ENCODE results near the gene IP6K2.
"Not testable (repeated sequence)": the region's sequence is repeated elsewhere in the genome, so short reads cannot be mapped to it uniquely, and the experiment has no call there.

Gene IP6K2

DNA sequence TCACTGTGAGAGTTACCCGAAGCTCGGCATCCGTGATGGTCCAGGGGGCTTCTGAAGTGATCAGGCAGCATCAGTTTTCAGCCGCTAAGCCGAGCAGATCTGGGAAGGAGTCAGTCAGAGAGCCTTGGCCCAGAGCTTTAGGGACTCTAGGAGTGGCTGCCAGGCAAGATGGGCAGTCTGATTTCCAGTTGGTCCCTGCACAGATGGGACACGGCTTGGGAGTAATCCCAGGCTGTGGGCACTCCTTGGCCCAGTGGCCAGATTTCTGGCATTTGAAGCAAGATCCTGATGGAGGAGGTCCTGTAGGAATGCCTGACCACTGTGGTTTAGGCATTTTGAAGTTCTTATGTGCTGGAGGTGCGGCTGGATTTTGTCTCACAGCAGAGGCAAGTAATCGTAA, 10.5 kb upstream of the IP6K2 start:
- TF ChIP-seq, protein P1, sequence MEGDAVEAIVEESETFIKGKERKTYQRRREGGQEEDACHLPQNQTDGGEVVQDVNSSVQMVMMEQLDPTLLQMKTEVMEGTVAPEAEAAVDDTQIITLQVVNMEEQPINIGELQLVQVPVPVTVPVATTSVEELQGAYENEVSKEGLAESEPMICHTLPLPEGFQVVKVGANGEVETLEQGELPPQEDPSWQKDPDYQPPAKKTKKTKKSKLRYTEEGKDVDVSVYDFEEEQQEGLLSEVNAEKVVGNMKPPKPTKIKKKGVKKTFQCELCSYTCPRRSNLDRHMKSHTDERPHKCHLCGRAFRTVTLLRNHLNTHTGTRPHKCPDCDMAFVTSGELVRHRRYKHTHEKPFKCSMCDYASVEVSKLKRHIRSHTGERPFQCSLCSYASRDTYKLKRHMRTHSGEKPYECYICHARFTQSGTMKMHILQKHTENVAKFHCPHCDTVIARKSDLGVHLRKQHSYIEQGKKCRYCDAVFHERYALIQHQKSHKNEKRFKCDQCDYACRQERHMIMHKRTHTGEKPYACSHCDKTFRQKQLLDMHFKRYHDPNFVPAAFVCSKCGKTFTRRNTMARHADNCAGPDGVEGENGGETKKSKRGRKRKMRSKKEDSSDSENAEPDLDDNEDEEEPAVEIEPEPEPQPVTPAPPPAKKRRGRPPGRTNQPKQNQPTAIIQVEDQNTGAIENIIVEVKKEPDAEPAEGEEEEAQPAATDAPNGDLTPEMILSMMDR (IDR thresholded peaks at IDR 0.05; ENCODE audit: control extremely low read depth, extremely low read depth, low read depth, missing control alignments), result no peak
- CTCF ChIA-PET, result interaction anchor here (1.2 to 2.6 kb wide), 2 partner anchors 12 to 15 kb away, joined by 3 to 15 read pairs; no protein-coding TSS in a partner anchor
- no peak for DNase-seq (ENCODE audit: extremely low spot score)
- POLR2A ChIA-PET, result no interaction called here

DNA sequence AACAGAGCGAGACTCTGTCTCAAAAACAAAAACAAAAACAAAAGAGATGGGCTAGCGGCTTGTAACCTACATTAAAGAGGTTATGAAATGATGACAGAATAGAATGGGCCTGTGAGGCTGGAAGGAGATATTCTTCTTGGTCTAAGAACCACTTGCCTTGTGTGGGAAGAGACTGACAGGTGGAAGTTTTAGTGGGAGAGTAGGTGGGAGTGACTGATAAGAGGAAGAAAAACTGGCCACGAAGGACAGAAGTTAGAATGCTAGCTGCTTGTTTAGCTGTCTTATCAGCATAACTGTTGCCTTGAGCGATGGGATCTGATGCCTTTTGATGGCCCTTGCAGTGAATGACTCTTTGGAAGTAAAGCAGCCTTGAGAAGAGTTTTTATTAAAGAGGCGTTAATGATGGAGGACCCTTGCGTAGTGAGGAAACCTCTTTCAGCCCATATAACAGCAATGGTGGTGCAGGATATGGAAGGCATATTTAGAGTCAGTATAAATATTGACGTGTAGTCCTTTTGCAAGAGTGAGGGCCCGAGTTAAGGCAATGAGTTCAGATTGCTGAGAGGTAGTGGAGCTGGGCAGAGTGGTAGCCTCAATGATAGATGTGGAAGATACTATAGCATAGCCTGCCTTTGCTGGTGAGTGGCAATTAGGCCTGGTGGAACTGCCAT, 8.3 kb upstream of the IP6K2 start:
- DNase-seq (ENCODE audit: extremely low spot score); POLR2A ChIA-PET: not testable (repeated sequence)
- CTCF ChIA-PET, result interaction anchor here (1.2 to 1.9 kb wide), 2 partner anchors 14 to 227 kb away, joined by 3 to 9 read pairs; no protein-coding TSS in a partner anchor

DNA sequence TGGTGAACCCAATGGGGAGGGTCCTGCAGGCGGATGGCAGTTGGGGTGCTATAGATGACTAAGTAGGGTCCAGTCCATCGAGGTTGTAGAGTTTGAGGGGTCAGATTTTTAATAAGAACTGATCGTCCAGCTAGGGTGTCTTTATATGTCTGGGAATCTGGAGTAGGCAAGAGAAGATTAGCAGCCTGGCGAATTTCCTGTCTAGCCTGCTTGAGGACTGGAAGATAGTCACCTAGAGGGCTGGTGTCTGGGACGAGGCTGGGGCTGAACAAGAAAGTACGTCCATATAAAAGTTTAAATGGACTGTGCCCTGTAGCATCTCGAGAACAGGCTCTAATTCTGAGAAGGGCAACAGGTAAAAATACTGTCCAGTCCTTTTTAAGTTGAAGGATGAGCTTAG, 6.7 kb upstream of the IP6K2 start:
- TF ChIP-seq, protein P1 (IDR thresholded peaks at IDR 0.05; ENCODE audit: control extremely low read depth, extremely low read depth, low read depth, missing control alignments), result no peak
- ChIA-PET POLR2A (no interaction called here), CTCF (interaction anchor here (1.0 kb wide), 1 partner anchor 16 kb away, joined by 6 read pairs; no protein-coding TSS in a partner anchor)
- no peak for DNase-seq (ENCODE audit: extremely low spot score)

DNA sequence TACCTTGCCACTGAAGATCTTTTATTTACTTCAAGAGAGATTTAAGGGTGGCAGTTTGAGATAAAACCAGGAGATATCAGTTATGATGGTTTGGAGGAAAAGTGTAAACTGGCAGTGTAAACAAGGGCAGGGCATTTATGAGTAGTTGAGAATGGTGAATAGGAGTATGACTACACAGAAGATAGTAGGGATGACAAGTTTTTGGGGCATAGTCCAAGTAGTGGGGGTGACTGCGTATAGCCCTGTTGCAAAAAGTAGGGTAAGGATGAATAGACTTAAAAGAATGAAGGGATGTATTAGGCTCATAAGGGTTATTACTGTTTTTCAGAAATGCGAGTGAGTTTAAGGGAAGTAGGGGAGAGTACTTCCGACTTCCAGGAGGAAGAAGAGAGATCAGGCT, 6.3 kb upstream of the IP6K2 start:
- POLR2A ChIA-PET; DNase-seq (ENCODE audit: extremely low spot score): not testable (repeated sequence)
- CTCF ChIA-PET, result interaction anchor here (1.0 kb wide), 1 partner anchor 17 kb away, joined by 6 read pairs; no protein-coding TSS in a partner anchor

DNA sequence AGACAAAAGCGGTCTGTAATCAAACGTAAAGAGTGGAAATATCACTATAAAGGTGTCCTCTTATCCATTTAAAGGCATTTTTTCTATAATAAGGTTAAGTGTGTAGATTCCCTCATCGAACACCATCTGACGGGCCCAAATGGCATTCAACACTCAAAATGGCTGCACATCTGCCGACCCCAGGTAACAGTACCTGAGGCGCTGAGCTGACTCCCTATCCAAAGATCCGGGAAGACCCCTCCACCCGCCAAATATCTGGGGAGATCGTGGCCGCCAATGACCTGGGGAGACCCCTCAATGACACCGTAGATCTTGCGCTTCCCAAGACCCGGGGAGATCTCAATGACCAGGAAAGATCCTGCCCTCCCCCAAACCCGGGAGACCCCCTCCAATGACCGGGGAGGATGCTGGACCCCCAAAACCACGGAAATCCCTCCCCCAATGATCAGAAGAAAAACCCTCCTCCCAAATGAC, 476 bp downstream of the IP6K2 start:
- no peak for DNase-seq (ENCODE audit: extremely low spot score)
- POLR2A ChIA-PET, result interaction anchor here (0.6 to 1.9 kb wide), 4 partner anchors 8 to 187 kb away, joined by 3 to 6 read pairs (median 3); no protein-coding TSS in a partner anchor
- CTCF ChIA-PET, result interaction anchor here (1.0 to 4.4 kb wide), 4 partner anchors 10 to 316 kb away, joined by 3 to 30 read pairs (median 4); no protein-coding TSS in a partner anchor
- TF ChIP-seq, protein P1 (IDR thresholded peaks at IDR 0.05; ENCODE audit: control extremely low read depth, extremely low read depth, low read depth, missing control alignments), result no peak

DNA sequence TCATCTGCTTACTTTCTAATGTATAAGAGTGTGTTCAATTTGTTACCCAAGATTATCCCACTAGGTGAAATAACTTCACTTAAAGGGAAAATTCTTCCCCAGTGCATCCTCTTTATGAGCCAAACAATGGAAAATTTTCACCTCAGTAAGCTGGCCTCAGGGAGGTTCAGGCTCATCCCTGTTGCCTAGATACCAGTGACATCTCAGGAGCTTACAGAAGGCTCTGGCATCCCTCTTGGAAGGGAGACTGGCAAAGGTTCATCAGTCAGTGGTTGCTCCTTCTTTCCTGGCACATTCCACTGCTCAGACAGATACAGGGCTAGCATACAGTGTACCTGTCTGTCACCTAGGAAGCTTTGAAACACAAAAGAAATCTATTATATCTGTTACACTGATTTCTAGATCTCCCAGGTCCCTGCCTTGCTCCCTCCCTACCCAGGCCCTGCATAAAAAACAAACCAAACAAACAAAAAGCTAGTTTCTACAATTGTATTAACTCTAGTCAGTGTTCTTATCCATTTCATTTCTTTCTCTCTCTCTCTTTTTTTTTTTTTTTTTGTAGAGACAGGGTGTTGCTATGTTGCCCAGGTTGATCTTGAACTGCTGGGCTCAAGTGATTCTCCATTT, 1.7 kb downstream of the IP6K2 start:
- ChIA-PET CTCF (interaction anchor here (1.0 to 1.3 kb wide), 2 partner anchors 29 to 279 kb away, joined by 4 read pairs; no protein-coding TSS in a partner anchor), POLR2A (interaction anchor here (0.6 kb wide), 1 partner anchor 338 kb away, joined by 7 read pairs; no protein-coding TSS in a partner anchor)
- no peak for DNase-seq (ENCODE audit: extremely low spot score)
- TF ChIP-seq, protein P1 (IDR thresholded peaks at IDR 0.05; ENCODE audit: control extremely low read depth, extremely low read depth, low read depth, missing control alignments), result no peak

DNA sequence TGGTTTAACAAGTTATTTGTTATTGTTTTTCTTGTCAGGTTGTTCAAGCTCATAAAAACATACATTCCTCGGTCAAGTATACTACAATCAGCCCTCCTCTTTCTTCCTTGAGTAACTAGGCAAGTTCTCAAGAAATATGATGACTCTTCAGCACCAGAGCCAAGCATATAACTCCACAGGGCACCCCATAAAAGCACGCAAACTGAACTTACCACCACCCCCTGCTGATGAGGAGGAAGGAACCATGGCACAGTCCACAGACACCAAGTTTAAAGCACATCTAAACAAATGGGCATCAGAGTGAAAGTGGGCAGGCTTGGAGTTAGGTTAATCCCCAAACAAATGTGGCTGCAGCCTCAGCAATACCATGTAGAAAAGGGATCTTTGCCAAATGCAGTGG, 5.3 kb downstream of the IP6K2 start:
- ChIA-PET CTCF (interaction anchor here (1.8 to 6.2 kb wide), 2 partner anchors 16 to 25 kb away, joined by 3 to 29 read pairs; partner anchors contain the start of gene NCKIPSD), POLR2A (interaction anchor here (1.0 kb wide), 1 partner anchor 704 kb away, joined by 3 read pairs; no protein-coding TSS in a partner anchor)
- DNase-seq (ENCODE audit: extremely low spot score), result no peak
- TF ChIP-seq, protein P1 (IDR thresholded peaks at IDR 0.05; ENCODE audit: control extremely low read depth, extremely low read depth, low read depth, missing control alignments), result no peak
